Inflammatory macrophage treated with lipopolysaccharide for 1 hour (primary cell): ENCODE measurements around the gene DLX5.
"Not testable (repeated sequence)": the region's sequence is repeated elsewhere in the genome, so short reads cannot be mapped to it uniquely, and the experiment has no call there.

Experiments used
- DNase-seq, 2 donors: peaks; one replicate each; pipeline ENCODE4 v3.0.0-alpha.2; 2020 to 2022

Gene DLX5

DNA sequence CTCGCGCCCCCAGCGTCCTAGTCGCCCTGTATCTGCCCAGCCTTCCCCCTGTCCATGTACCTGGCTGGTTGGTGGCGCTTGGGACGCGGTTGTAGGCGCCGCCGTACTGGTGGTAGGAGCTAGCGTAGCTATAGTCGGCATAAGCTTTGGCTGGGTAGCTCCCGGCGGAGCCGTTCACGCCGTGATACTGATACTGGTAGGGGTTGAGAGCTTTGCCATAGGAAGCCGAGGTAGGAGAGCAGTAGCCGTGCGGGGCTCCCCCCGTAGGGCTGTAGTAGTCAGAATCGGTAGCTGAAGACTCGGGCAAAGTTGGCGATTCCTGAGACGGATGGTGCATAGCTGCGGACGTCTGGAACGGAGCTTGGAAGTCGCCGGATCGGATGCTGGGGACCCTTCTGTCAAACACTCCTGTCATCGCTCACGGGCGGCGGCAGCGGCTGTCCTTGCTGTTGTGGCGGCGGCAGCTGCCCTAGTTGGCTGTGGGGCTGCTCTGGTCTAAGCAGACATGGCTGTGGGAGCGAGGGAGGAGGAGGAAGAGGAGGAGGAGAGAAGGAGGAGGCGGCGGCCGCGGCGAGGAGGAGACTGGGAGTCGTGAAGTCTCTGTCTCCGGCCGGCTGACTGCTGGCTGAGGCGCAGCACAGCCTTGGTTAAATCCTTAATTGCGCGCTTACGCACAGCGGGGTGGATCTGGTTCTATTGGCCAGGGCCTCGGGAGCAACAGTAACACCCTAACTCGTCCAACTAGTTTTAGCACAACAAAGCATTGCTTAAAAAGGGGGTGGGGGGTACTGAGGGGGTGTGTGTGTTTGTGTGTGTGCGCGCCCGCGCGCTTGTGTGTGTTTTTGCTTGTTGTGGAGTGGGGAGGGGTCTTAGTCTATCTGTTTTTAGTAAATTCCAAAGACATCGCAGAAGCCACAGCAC is at the start of gene DLX5:
Gene DLX5 (minus strand): TSS at position 623 of the 921 bp plus-strand sequence. CDS start 208 bp downstream, at position 415.
- DNase-seq = no peak

DNA sequence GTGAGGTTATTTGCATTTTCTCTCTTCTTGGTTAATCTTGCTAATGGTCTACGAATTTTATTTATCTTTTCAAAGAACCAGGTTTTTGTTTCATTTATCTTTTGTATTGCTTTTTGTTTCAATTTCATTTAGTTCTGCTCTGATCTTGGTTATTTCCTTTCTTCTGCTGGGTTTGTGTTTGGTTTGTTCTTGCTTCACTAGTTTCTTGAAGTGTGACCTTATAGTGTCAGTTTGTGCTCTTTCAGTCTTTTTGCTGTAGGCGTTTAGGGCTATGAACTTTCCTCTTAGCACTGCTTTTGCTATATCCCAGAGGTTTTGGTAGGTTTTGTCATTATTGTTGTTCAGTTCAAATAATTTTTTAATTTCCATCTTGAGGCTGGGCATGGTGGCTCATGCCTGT is 47.4 kb upstream of the DLX5 start:
- DNase-seq = not testable (repeated sequence)

DNA sequence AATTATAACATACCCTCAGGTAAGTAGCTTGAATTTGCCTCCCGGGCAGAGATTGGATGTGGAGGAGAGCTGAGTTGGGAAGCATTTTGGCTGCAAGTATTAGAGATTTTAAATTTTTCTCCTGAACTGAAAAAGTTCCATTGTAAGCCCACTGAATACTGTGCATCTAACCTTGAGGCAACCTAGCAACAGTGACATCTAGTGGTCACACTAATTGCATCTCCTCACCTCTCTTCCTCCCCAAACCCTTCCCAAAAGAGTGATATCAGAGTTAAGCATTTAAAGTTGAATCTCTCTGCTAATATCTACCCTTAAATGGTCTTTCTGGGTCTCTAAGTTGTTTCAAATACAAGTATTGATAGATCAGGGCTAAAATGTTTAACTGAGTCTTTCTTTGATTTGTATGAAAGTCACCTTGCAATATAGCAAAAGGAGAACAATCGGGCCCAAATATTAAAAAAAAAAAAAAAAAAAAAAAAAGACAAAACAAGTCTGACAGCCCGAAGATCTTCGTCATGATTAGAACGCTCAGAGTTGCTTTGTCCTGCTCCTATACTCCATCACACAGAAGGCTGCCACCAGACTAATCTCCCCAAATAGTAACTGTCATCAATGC is 40.4 kb upstream of the DLX5 start:
- DNase-seq = peak; percentile 2 to 34

DNA sequence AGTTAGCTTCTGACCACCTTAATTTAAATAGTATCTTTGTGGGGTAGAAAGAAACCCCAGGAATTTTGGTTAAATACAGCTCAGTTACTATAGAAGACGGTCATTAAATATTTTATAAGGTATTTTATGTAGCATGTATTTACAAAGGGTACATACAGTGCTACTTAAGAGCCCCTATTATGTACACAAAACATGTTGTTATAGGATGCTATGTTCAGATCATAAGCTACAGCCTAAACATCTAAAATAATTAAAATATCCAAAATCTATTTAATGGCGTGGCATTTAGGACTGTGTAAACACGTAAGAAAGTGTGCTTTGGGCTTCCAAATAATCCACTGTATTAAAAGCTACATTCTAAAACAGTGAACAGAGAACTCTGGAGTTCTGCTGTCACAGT is 39.4 kb upstream of the DLX5 start:
- DNase-seq = no peak

DNA sequence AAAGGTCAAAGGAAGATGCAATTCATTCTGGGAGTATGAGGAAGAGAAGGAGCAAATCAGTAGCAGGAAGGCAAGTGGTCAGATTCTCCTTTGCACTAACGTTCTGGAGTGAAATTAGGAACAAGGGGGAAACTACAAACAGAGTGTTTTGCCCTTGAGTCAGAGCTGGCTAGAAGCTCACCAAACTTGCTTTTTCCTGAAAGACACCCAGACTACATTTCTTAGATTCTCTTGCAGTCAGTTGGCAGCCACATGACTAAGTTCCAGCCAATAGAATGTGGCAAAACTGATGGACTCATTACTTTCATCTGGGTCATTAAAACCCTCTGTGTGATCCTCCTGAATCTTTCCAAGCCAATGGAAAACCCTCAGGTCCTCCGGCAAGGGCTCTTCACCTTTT is 18.6 kb upstream of the DLX5 start:
- DNase-seq = no peak

DNA sequence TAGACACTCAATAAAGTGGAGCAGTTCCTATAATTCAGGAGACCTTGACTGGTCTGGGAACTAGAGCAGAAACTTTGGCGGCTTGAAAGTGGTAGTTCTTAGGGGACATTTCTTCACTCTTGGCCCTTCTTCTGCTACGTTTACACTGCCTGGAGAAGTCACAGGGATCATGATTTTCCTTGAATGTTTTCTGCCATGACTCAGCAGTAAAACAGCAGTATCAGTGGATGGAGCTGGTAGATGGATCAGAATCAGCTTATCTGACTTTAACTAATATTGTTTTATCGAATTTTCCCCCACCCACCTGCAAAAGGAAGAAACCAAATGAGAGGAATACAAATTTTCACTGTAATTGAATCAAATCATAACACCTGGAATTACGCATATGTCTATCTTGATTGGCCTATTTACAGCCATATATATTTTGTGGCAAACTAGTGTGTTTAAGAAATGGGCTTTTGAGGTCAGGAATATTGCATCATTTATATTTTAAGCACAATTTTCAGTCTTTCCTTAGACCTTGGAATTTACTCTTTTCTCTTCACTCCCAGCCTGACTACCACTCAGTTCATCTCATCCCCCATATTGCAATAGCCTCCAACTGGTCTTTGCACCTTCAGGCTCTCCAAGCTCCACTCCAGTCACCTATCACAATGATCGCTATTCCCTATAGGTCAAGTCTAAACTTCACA is 14.9 kb upstream of the DLX5 start:
- no peak for DNase-seq

DNA sequence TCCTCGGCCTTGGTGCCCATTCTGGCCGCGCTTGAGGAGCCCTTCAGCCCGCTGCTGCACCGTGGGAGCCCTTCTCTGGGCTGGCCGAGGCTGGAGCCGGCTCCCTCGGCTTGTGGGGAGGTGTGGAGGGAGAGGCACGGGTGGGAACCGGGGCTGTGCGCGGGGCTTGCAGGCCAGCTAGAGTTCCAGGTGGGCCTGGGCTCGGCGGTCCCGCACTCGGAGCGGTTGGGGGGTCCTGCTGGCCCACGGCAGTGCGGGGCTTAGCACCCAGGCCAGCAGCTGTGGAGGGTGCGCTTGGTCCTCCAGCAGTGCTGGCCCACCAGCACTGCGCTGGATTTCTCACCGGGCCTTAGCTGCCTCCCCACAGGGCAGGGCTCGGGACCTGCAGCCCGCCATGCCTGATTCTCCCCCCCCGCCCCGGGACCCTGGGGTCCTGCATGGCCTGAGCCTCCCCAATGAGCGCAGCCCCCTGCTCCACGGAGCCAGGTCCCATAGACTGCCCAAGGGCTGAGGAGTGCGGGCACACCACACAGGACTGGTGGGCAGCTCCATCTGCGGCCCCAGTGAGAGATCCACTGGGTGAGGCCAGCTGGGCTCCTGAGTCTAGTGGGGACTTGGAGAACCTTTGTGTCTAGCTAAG is 9.7 kb upstream of the DLX5 start:
- not testable (repeated sequence) for DNase-seq

DNA sequence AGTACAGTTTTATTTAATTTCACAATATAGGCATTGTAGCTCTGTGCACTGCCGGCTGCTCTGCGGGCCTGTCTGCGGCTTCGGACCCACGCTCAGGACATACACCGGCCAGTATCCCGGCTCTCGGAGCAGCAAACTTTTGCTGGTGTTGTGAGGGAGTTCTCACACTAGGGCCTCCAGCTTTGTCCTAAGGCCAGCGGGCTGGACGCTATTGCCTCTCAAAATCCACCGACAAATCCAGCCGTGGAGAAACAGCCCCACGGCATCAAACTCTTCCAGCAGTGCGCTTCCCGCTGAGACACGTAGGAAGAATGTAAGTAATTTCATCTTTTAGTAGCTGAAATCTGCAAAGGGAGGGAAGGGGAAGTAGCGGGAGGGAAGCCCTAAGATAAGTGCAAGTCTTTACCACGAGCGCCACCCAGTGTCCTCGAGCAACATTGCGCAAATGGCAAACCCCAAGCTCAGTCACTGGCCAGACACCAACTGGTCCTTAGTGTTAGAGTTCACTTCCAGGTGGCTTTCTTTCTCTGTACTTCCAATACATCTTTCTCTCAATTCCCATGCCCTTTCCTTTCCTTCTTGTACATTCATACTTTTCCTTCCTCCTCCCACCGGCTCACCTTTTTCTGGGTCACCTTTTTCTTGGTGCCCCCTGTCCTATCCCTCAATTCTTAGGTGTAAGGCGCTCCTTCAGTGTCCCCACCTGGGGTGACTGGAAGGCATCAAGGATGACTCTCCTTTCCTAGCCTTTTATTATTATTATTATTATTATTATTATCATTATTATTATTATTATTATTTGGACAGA is 3.0 kb upstream of the DLX5 start:
- DNase-seq = peak; percentile 69 to 90

DNA sequence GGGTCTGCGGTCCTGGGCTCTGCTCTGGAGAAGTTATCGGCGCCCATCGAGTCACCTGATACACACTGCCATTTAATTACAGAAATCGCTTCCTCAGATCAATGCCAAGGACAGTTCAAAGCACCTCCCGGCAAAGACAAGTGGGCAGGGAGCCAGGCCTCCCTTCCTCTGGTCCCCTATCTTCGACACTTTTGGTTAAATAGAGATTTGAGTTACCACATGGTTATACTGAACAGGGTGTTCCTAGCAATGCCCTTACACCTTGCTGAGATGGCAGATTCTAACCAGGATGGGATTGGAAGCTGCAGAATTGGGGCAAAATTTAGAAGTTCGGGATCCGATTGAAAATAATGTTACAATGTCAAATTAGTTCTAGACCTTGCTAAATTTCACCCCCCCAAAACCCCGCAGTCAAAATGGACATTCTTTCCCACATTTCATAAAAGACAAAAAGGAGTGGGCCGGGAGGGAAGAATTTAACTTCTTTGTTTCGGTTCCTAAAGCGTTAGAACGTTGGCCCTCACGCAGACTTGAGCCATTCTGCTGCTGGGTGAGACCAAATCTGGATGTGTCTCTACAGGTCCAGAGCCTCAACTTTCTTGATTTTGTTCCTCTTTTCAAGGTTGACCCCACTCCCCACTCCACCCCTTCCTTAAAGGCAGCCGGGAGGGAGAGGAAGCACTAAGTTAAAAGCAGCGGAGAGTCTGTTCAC is 2.2 kb upstream of the DLX5 start:
- peak; percentile 46 to 68 for DNase-seq

DNA sequence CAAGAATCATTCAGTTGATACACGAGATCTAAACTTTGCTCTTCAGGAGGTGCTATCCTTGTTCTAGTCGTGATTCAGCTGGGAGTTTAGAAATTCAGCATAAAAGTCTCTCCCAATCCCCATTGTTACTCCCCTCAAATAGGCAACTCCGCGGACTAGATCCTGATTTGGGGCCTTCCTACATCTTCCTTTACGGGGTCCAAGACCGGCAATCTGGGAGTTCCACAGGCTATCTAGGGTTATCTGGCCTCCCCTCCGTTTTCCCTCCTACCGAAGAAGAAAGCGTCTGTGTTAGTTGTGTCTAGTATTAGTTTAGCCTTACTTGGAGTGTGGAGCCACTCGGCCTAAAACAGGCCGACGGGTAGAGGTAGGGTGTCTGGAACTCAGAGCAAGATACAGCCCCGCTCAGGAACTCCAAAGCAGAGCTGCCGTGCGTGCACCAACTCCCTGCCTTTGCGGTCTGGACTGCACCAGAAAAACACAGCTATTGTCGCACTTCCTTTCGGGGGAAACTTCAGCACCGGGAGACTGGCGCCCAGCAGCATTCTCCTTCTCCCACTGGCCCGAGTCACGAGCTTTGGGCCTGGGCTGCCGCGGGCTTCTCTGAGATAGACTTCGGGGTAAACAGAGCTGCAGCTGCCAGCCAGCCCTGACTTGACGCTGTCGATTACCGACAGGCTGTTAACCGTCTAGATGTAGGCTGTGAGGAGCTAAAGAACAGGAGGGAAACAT is 1.5 kb upstream of the DLX5 start:
- peak in 1 of 2 donors; percentile 3 for DNase-seq

DNA sequence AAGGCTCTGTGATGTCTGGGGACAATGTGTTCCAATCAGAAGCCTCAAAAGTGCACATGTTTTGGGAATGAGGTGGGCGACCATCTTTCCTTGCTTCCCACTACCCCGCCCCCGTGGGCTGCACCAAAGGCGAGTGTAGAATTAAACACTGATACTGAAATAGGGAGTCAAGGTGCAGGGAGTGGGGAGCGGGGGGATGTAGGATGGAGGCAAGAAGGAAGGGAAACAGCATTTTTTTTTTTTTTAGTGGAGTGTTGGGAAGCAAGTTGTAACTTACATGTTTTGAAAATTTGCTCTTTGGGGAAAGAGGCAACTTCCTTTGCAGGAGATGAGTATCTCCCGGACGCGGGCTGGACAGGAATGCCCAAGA is 484 bp upstream of the DLX5 start:
- DNase-seq = no peak

DNA sequence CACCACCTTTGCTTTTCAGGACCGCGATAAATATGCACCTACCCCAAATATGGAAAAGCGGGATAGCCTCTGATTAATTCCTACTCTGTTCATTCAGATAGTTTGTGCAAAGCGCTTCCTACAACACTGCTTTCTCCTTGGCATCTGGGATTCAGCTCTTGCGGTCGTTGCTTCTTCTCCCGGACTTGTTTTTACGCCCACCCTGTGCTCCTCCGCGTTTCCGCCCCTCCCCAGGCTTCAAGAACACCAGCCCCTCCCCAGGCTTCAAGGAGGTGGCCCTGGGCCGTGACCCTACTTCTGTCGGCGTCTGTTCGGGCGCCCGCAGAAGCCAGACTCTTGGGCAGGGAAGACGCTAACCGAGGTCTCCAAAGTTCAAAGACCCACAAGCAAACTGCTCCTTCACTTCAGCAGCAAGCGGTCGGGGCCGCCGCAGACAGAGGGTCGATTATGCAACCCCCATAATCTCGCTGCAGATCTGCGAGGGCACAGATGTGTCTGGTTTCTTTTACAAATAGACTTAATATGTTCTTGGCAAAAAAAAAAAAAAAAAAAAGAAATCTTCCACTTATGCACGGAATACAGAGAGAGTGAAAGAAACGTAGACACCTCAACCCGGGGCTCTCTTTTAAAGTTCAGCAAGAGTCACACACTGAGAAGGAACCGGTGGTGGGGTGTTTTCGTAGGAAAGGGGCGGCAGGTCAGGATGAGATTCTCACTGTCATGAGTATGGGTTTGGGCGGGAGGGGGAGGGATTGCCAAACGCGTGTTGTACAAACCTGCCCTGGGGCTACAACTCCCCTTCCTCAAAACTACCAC is 1.9 kb downstream of the DLX5 start:
- DNase-seq = no peak

DNA sequence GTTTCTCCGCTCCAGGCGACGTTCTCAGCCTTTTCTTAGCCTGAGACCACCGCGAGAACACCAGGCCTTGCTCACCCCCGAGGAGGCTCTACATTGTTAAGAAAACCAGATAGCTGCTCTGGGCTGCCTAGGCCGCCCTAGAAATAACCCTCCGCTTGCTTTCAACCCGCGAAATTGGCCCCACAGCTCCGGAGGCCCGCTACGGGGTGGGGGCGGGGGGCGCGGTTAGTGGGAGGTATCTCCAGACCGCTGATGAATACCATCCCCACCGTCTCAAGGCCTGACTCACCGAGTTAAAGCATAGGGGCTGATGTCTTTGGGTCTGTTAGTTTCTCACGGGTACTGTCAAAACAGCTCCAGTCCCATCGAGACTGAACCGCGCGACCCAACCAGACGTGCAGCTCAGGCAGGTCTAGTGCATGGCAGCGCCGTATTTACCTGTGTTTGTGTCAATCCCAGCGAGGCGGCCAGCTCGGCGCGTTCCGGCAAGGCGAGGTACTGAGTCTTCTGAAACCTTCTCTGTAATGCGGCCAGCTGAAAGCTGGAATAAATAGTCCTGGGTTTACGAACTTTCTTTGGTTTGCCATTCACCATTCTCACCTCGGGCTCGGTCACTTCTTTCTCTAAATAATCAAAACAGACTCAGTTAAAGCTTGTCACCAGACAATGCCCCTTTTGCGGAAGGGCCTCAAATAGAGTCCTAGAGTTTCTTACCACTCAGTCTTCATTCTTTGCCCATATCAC is 2.7 kb downstream of the DLX5 start:
- DNase-seq = no peak

DNA sequence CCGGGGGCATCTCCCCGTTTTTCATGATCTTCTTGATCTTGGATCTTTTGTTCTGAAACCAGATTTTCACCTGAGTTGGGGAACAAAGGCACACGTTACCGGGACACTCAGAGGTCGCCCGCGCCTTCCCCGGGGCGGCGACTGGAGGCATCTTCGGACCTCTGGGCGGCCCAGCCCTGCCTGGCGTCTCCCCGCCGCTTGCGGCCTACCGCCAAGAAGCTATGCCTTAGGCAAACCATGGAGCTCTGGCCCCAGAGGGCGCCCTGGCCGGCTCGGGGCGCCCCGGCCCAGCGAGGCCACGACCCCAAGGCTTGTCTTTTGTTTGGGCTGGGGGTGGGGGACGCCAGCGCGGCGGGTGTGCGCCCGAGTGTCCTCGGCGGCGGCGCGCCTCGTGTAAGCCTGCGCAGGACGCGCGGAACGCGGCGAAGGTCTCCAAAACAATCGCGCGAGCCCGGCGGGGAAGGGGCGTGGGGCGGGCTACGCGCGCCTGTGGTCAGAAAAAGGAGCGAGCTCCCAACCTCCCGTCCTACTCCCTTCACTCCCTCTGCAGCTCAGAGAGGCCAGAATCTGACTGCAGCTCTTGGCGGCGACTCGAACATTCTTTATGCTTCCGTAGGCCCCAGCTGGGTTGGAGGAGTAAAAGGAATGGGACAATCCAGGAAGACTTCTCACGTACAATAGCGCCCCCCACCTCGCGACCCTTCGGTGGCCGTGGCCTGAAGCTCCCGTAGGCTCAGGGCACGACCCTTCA is 3.5 kb downstream of the DLX5 start:
- no peak for DNase-seq

DNA sequence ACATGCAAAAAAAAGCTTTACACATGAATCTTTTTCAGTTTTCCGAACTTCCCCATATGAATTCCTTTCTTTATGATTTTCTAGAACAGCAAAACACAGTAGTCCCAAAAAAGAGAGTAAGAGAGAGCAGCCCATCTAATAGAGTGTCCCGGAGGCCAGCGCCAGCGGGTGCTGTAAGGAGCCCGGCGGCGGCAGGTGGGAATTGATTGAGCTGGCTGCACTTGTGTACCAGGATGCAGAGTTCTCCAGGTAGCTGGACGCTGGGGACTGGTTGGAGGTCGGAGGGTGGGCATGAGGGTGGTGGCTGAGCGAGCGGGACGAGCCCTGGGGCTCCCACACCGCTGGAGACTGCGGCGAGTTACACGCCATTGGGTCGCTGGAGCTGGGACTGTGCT is 4.0 kb downstream of the DLX5 start:
- DNase-seq = no peak

DNA sequence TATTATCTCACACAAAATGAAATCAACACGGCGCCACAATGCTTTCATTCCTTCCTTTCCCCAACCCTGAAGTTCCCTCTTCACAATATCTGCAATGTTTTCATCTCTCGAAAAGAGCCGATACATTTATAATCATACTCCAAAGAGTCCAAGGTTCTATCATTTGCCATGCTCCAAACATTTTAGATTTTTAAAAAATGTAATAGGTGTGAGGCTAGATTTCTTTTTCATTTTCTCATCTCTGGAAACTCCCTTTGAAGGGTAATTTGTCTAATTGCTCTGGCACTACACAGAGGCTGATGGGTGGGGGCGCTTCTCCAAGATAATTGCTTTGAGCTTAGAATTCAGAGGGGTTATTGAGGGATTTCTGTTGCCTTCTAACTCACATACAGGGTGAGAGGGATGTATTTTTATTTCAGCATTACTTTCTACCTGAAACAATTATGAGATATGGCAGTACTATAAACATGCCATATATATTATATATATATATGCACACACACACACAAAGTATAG is 4.9 kb downstream of the DLX5 start:
- no peak for DNase-seq

DNA sequence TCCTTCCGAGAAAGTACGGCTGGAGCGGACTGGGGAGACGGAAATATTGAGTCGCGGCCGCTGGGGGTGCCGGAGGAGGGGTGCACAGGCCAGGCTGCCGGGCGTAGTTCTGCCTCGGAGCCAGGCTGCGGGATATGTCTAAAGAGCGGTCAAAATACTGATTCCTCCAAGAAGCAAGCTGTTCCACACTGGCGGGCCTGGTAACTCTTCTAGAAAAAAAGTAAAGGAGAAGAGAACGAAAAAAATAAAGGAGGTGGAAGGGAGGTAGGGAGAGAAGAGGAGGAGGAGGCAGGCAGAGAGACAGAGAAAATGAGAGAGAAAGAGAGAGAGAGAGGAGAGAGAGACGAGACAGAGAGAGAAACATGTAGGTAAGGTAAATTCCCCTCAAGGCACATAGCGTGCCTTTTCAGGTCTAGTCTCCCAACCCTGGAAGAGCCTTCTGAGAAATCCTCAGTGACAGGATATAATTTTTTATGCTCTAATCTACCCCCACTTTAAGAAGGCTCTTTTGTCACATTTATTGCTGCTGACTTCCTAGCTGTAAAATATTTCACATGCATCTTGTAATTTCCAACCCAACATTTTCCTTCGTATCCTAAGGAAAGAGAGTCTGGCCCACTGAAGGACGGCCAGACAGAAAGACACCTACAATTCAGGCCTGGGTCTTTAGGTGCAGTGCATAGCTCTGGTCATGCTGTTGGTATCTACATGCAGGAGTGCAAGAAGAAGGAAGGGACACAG is 5.7 kb downstream of the DLX5 start:
- no peak for DNase-seq
